Measurements from ENCODE around the gene MST1R. TPM values are rescaled to one million over a fixed set of nuclear protein-coding genes. Genes with fewer than 3 reads are reported as not detected.
"Not testable (repeated sequence)": the region's sequence is repeated elsewhere in the genome, so short reads cannot be mapped to it uniquely, and the experiment has no call there.

The MST1R gene
- total and polyA plus RNA-seq, 2 donors = 8.9 to 25.3 TPM

GRCh38 chr3:49916686-49917085, 13.0 kb upstream of the MST1R start:
- H3K27me3 ChIP-seq (ENCODE audit: control insufficient read depth in 2 of 2, insufficient read depth in 1 of 2, low read length in 1 of 2) = no peaks in the 10 kb centered on the region
- no peak overlapping the region for H3K4me3 ChIP-seq (ENCODE audit: low read length in 2 of 2)
- H3K27ac ChIP-seq (ENCODE audit: low read depth in 1 of 2, low read length in 1 of 2) = no peak overlapping the region
- H3K4me1 ChIP-seq (ENCODE audit: control insufficient read depth in 2 of 2, insufficient read depth in 2 of 2, low read length in 2 of 2) = no peaks in the 10 kb centered on the region
- peaks cover 10 to 18% of the 10 kb centered on the region in 2 donors for H3K36me3 ChIP-seq (ENCODE audit: control insufficient read depth in 2 of 2, insufficient read depth in 2 of 2, low read length in 1 of 2)
- DNase-seq (ENCODE audit: low read depth in 6 of 9, low spot score in 9 of 9) = no peak
- H3K9me3 ChIP-seq (ENCODE audit: control insufficient read depth in 2 of 2, insufficient read depth in 1 of 2, low read length in 1 of 2) = no peaks in the 10 kb centered on the region
- 99% methylated on average over 5 of the region's 5 CpGs for WGBS

- peaks cover 18 to 34% of the 10 kb centered on the region in 2 donors for H3K36me3 ChIP-seq (ENCODE audit: control insufficient read depth in 2 of 2, insufficient read depth in 2 of 2, low read length in 1 of 2)
- no peaks in the 10 kb centered on the region for H3K4me1 ChIP-seq (ENCODE audit: control insufficient read depth in 2 of 2, insufficient read depth in 2 of 2, low read length in 2 of 2)
- H3K27ac ChIP-seq (ENCODE audit: low read depth in 1 of 2, low read length in 1 of 2) = no peak overlapping the region
- H3K4me3 ChIP-seq (ENCODE audit: low read length in 2 of 2) = no peak overlapping the region
- no peak for DNase-seq (ENCODE audit: low read depth in 6 of 9, low spot score in 9 of 9)
- no peaks in the 10 kb centered on the region for H3K27me3 ChIP-seq (ENCODE audit: control insufficient read depth in 2 of 2, insufficient read depth in 1 of 2, low read length in 1 of 2)
- H3K9me3 ChIP-seq (ENCODE audit: control insufficient read depth in 2 of 2, insufficient read depth in 1 of 2, low read length in 1 of 2) = no peaks in the 10 kb centered on the region
- WGBS = 96% methylated on average over 2 of the region's 2 CpGs
Observed at GRCh38 chr3:49914906-49915305, 11.2 kb upstream of the MST1R start.

GRCh38 chr3:49912881-49913281, 9.2 kb upstream of the MST1R start:
- H3K4me1 ChIP-seq (ENCODE audit: control insufficient read depth in 2 of 2, insufficient read depth in 2 of 2, low read length in 2 of 2) = no peaks in the 10 kb centered on the region
- 98% methylated on average over 4 of the region's 4 CpGs for WGBS

GRCh38 chr3:49911611-49912010, 7.9 kb upstream of the MST1R start:
- DNase-seq (ENCODE audit: low read depth in 6 of 9, low spot score in 9 of 9) = no peak
- H3K4me3 ChIP-seq (ENCODE audit: low read length in 2 of 2) = no peak overlapping the region
- H3K27me3 ChIP-seq (ENCODE audit: control insufficient read depth in 2 of 2, insufficient read depth in 1 of 2, low read length in 1 of 2) = no peaks in the 10 kb centered on the region
- peaks cover 26 to 45% of the 10 kb centered on the region in 2 donors for H3K36me3 ChIP-seq (ENCODE audit: control insufficient read depth in 2 of 2, insufficient read depth in 2 of 2, low read length in 1 of 2)
- WGBS = 98% methylated on average over 15 of the region's 15 CpGs
- no peaks in the 10 kb centered on the region for H3K9me3 ChIP-seq (ENCODE audit: control insufficient read depth in 2 of 2, insufficient read depth in 1 of 2, low read length in 1 of 2)
- no peak overlapping the region for H3K27ac ChIP-seq (ENCODE audit: low read depth in 1 of 2, low read length in 1 of 2)
- peaks cover 0 to under 1% of the 10 kb centered on the region in 2 donors for H3K4me1 ChIP-seq (ENCODE audit: control insufficient read depth in 2 of 2, insufficient read depth in 2 of 2, low read length in 2 of 2)

More at GRCh38 chr3:49912881-49913281, 9.2 kb upstream of the MST1R start:
- Histone ChIP-seq H3K9me3 (ENCODE audit: control insufficient read depth in 2 of 2, insufficient read depth in 1 of 2, low read length in 1 of 2) (no peaks in the 10 kb centered on the region), H3K4me3 (ENCODE audit: low read length in 2 of 2) (no peak overlapping the region), H3K36me3 (ENCODE audit: control insufficient read depth in 2 of 2, insufficient read depth in 2 of 2, low read length in 1 of 2) (peaks cover 26 to 48% of the 10 kb centered on the region in 2 donors), H3K27me3 (ENCODE audit: control insufficient read depth in 2 of 2, insufficient read depth in 1 of 2, low read length in 1 of 2) (no peaks in the 10 kb centered on the region), H3K27ac (ENCODE audit: low read depth in 1 of 2, low read length in 1 of 2) (no peak overlapping the region)
- no peak for DNase-seq (ENCODE audit: low read depth in 6 of 9, low spot score in 9 of 9)

- Histone ChIP-seq H3K36me3 (ENCODE audit: control insufficient read depth in 2 of 2, insufficient read depth in 2 of 2, low read length in 1 of 2) (peaks cover 26 to 45% of the 10 kb centered on the region in 2 donors), H3K27ac (ENCODE audit: low read depth in 1 of 2, low read length in 1 of 2) (no peak overlapping the region), H3K27me3 (ENCODE audit: control insufficient read depth in 2 of 2, insufficient read depth in 1 of 2, low read length in 1 of 2) (no peaks in the 10 kb centered on the region), H3K9me3 (ENCODE audit: control insufficient read depth in 2 of 2, insufficient read depth in 1 of 2, low read length in 1 of 2) (no peaks in the 10 kb centered on the region), H3K4me3 (ENCODE audit: low read length in 2 of 2) (no peak overlapping the region), H3K4me1 (ENCODE audit: control insufficient read depth in 2 of 2, insufficient read depth in 2 of 2, low read length in 2 of 2) (peaks cover 4 to 6% of the 10 kb centered on the region in 2 donors)
- DNase-seq (ENCODE audit: low read depth in 6 of 9, low spot score in 9 of 9) = no peak
- 97% methylated on average over 2 of the region's 2 CpGs for WGBS
Observed at GRCh38 chr3:49911124-49911420, 7.4 kb upstream of the MST1R start.

GRCh38 chr3:49910409-49911123, 6.9 kb upstream of the MST1R start:
- Histone ChIP-seq H3K4me1 (ENCODE audit: control insufficient read depth in 2 of 2, insufficient read depth in 2 of 2, low read length in 2 of 2) (peaks cover 8 to 11% of the 10 kb centered on the region in 2 donors), H3K4me3 (ENCODE audit: low read length in 2 of 2) (no peak overlapping the region)

GRCh38 chr3:49908373-49909199, 4.9 kb upstream of the MST1R start:
- DNase-seq (ENCODE audit: low read depth in 6 of 9, low spot score in 9 of 9) = no peak
- no peak overlapping the region for H3K4me3 ChIP-seq (ENCODE audit: low read length in 2 of 2)
- 97% methylated on average over 14 of the region's 14 CpGs for WGBS
- H3K9me3 ChIP-seq (ENCODE audit: control insufficient read depth in 2 of 2, insufficient read depth in 1 of 2, low read length in 1 of 2) = no peaks in the 10 kb centered on the region
- H3K27me3 ChIP-seq (ENCODE audit: control insufficient read depth in 2 of 2, insufficient read depth in 1 of 2, low read length in 1 of 2) = no peaks in the 10 kb centered on the region
- no peak overlapping the region for H3K27ac ChIP-seq (ENCODE audit: low read depth in 1 of 2, low read length in 1 of 2)
- peaks cover 26 to 45% of the 10 kb centered on the region in 2 donors for H3K36me3 ChIP-seq (ENCODE audit: control insufficient read depth in 2 of 2, insufficient read depth in 2 of 2, low read length in 1 of 2)
- peaks cover 17 to 26% of the 10 kb centered on the region in 2 donors for H3K4me1 ChIP-seq (ENCODE audit: control insufficient read depth in 2 of 2, insufficient read depth in 2 of 2, low read length in 2 of 2)

More at GRCh38 chr3:49910409-49911123, 6.9 kb upstream of the MST1R start:
- Histone ChIP-seq H3K27me3 (ENCODE audit: control insufficient read depth in 2 of 2, insufficient read depth in 1 of 2, low read length in 1 of 2) (no peaks in the 10 kb centered on the region), H3K27ac (ENCODE audit: low read depth in 1 of 2, low read length in 1 of 2) (no peak overlapping the region), H3K36me3 (ENCODE audit: control insufficient read depth in 2 of 2, insufficient read depth in 2 of 2, low read length in 1 of 2) (peaks cover 26 to 45% of the 10 kb centered on the region in 2 donors), H3K9me3 (ENCODE audit: control insufficient read depth in 2 of 2, insufficient read depth in 1 of 2, low read length in 1 of 2) (no peaks in the 10 kb centered on the region)
- DNase-seq (ENCODE audit: low read depth in 6 of 9, low spot score in 9 of 9) = no peak
- 96% methylated on average over 48 of the region's 48 CpGs for WGBS

- Histone ChIP-seq H3K27ac (ENCODE audit: low read depth in 1 of 2, low read length in 1 of 2) (peak overlapping the region in 1 of 2 donors; percentile 34), H3K9me3 (ENCODE audit: control insufficient read depth in 2 of 2, insufficient read depth in 1 of 2, low read length in 1 of 2) (no peaks in the 10 kb centered on the region), H3K4me3 (ENCODE audit: low read length in 2 of 2) (no peak overlapping the region), H3K27me3 (ENCODE audit: control insufficient read depth in 2 of 2, insufficient read depth in 1 of 2, low read length in 1 of 2) (no peaks in the 10 kb centered on the region), H3K36me3 (ENCODE audit: control insufficient read depth in 2 of 2, insufficient read depth in 2 of 2, low read length in 1 of 2) (peaks cover 12 to 26% of the 10 kb centered on the region in 2 donors), H3K4me1 (ENCODE audit: control insufficient read depth in 2 of 2, insufficient read depth in 2 of 2, low read length in 2 of 2) (peaks cover 20 to 46% of the 10 kb centered on the region in 2 donors)
- DNase-seq (ENCODE audit: low read depth in 6 of 9, low spot score in 9 of 9) = peak in 3 of 9 donors; percentile 37 to 65 (median 55)
- whole genome bisulfite sequencing = 24% methylated on average over 15 of the region's 15 CpGs
Observed at GRCh38 chr3:49906073-49906743, 2.5 kb upstream of the MST1R start.

GRCh38 chr3:49904448-49904847, 775 bp upstream of the MST1R start:
- H3K27me3 ChIP-seq (ENCODE audit: control insufficient read depth in 2 of 2, insufficient read depth in 1 of 2, low read length in 1 of 2); DNase-seq (ENCODE audit: low read depth in 6 of 9, low spot score in 9 of 9); H3K4me3 ChIP-seq (ENCODE audit: low read length in 2 of 2); H3K9me3 ChIP-seq (ENCODE audit: control insufficient read depth in 2 of 2, insufficient read depth in 1 of 2, low read length in 1 of 2); H3K27ac ChIP-seq (ENCODE audit: low read depth in 1 of 2, low read length in 1 of 2): not testable (repeated sequence)
- 93% methylated on average over 13 of the region's 13 CpGs for WGBS
- peaks cover 20 to 58% of the 10 kb centered on the region in 2 donors for H3K4me1 ChIP-seq (ENCODE audit: control insufficient read depth in 2 of 2, insufficient read depth in 2 of 2, low read length in 2 of 2)
- peaks cover 4 to 11% of the 10 kb centered on the region in 2 donors for H3K36me3 ChIP-seq (ENCODE audit: control insufficient read depth in 2 of 2, insufficient read depth in 2 of 2, low read length in 1 of 2)

Measured in thymus (tissue), 11 donors.